ENCODE data around the gene UMAD1. TPM values are rescaled to one million over a fixed set of nuclear protein-coding genes. Genes with fewer than 3 reads are reported as not detected.

Gene UMAD1
- total RNA-seq, 2 donors from 2014 or later = 9.3 to 11.4 TPM

GRCh38 chr7:7687800-7688199 is 47.2 kb downstream of the UMAD1 start:
- no peak for ATAC-seq

GRCh38 chr7:7688310-7688709 is 47.8 kb downstream of the UMAD1 start:
- H3K27me3 Mint-ChIP-seq = no peaks in the 10 kb centered on the region
- no peaks in the 10 kb centered on the region for H3K9me3 Mint-ChIP-seq
- no peak for DNase-seq (ENCODE audit: low spot score)
- ATAC-seq = no peak
- H3K4me3 Mint-ChIP-seq = no peak overlapping the region
- no peak overlapping the region for H3K27ac Mint-ChIP-seq
- no peaks in the 10 kb centered on the region for H3K36me3 Mint-ChIP-seq
- H3K4me1 Mint-ChIP-seq (ENCODE audit: low read depth in 2 of 2) = peaks cover 0 to 5% of the 10 kb centered on the region in 2 donors

More at GRCh38 chr7:7687800-7688199, 47.2 kb downstream of the UMAD1 start:
- Mint-ChIP-seq H3K27me3 (no peaks in the 10 kb centered on the region), H3K27ac (no peak overlapping the region), H3K4me3 (no peak overlapping the region), H3K36me3 (no peaks in the 10 kb centered on the region), H3K9me3 (no peaks in the 10 kb centered on the region), H3K4me1 (ENCODE audit: low read depth in 2 of 2) (peaks cover 1 to 6% of the 10 kb centered on the region in 2 donors)
- no peak for DNase-seq (ENCODE audit: low spot score)

DNA sequence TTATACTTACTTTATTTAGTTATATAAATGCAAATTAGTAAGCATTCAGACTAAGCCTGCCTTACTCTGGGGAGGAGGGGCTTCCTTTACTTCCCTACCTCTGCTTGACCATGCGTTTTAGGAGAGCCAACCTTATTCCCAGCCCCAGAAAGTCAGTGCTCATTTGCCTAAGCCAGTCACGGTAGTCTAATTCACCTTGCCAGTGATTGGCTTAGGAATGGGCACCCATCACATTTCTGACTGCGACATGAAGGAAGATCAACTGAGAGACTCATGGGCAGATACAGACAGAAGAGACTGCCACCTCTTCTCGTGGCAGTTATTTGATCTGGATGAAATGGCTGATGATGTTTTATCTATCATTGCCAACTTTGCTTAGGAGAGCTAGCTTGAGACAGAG is 48.4 kb downstream of the UMAD1 start:
- H3K36me3 Mint-ChIP-seq = no peaks in the 10 kb centered on the region
- H3K27ac Mint-ChIP-seq = no peak overlapping the region
- H3K27me3 Mint-ChIP-seq = no peaks in the 10 kb centered on the region
- H3K4me1 Mint-ChIP-seq (ENCODE audit: low read depth in 2 of 2) = peaks cover 0 to 5% of the 10 kb centered on the region in 2 donors
- no peaks in the 10 kb centered on the region for H3K9me3 Mint-ChIP-seq
- ATAC-seq (no peak), DNase-seq (ENCODE audit: low spot score) (no peak)
- H3K4me3 Mint-ChIP-seq = no peak overlapping the region

DNA sequence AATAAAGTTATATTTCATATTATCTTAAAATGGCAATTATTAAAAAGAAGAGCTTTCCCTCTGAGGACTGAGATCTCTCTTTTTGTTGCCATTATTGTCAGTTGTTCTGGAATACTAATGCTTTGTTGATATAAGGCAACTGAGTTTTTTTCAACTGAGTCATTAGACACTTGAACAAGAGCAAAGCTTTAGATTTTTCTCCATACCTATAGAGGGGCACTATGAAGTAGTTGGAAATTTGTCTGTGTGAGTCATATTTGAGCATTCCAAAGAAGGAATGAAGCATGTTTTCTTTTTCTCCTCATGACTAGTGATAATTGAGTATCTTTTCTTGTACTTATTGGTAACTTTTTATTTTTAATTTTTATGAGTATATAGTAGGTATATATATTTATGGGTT is 53.3 kb downstream of the UMAD1 start:
- Mint-ChIP-seq H3K27me3 (no peaks in the 10 kb centered on the region), H3K4me1 (ENCODE audit: low read depth in 2 of 2) (peaks cover 0 to 3% of the 10 kb centered on the region in 2 donors), H3K9me3 (no peaks in the 10 kb centered on the region), H3K36me3 (peaks cover 4% of the 10 kb centered on the region), H3K27ac (no peak overlapping the region), H3K4me3 (no peak overlapping the region)
- no peak for ATAC-seq
- no peak for DNase-seq (ENCODE audit: low spot score)

DNA sequence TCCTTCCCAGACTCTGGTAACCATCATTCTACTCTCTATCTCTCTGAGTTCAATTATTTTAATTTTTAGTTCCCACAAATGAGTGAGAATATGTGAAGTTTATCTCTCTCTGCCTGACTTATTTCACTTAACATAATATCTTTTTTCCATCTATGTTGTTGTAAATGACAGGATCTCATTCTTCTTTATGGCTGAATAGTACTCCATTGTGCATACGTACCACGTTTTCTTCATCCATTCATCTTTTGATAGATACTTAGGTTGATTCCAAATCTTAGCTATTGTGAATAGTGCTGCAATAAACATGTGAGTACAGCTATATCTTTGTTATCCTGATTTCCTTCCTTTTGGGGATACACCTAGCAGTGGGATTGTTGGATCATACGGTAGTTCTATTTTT is 54.0 kb downstream of the UMAD1 start:
- DNase-seq (ENCODE audit: low spot score) (no peak), ATAC-seq (no peak)
- no peak overlapping the region for H3K4me3 Mint-ChIP-seq
- H3K27me3 Mint-ChIP-seq = no peaks in the 10 kb centered on the region
- peaks cover 4% of the 10 kb centered on the region for H3K36me3 Mint-ChIP-seq
- peaks cover 2 to 3% of the 10 kb centered on the region in 2 donors for H3K4me1 Mint-ChIP-seq (ENCODE audit: low read depth in 2 of 2)
- H3K9me3 Mint-ChIP-seq = no peaks in the 10 kb centered on the region
- H3K27ac Mint-ChIP-seq = no peak overlapping the region

DNA sequence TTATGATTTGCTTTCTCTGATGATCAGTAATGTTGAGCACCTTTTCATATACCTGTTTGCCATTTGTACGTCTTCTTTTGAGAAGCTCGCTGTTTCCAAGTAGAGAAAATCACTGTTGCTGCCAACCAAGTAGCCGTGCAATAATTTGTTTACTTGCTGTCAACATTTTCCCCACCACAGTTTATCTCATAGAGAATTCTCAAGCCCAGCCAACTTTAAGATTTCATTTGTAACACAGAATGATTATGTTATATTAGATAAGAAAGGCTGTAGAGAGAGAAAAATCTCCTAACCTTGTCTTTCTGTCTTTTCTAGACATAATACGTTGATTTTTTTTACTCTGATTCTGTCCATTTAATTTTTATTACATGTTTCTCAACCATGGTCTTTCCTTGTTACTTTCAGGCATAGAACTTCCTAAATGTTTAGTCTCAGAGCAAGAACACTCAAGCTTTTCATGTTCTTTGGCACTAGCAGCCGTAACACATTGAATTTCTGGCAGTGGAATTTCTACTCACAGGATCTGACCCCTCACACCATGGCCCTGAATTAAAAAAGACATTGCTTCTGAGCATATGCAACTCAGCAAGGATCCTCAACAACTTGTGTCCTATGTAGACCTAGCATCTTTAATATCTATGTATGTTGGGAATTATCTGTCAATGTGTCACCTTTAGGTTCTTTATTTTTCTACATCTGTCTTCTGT is 54.7 kb downstream of the UMAD1 start:
- Mint-ChIP-seq H3K27ac (no peak overlapping the region), H3K36me3 (peaks cover 4% of the 10 kb centered on the region), H3K4me1 (ENCODE audit: low read depth in 2 of 2) (peaks cover 3 to 9% of the 10 kb centered on the region in 2 donors), H3K4me3 (no peak overlapping the region), H3K9me3 (no peaks in the 10 kb centered on the region), H3K27me3 (no peaks in the 10 kb centered on the region)
- DNase-seq (ENCODE audit: low spot score) (no peak), ATAC-seq (no peak)

- Mint-ChIP-seq H3K4me1 (ENCODE audit: low read depth in 2 of 2) (peaks cover 3 to 10% of the 10 kb centered on the region in 2 donors), H3K36me3 (peaks cover 4% of the 10 kb centered on the region), H3K9me3 (no peaks in the 10 kb centered on the region), H3K4me3 (no peak overlapping the region), H3K27ac (no peak overlapping the region), H3K27me3 (no peaks in the 10 kb centered on the region)
- no peak for DNase-seq (ENCODE audit: low spot score)
- ATAC-seq = no peak
These were observed 56.0 kb downstream of the UMAD1 start for GRCh38 chr7:7696458-7697119.

DNA sequence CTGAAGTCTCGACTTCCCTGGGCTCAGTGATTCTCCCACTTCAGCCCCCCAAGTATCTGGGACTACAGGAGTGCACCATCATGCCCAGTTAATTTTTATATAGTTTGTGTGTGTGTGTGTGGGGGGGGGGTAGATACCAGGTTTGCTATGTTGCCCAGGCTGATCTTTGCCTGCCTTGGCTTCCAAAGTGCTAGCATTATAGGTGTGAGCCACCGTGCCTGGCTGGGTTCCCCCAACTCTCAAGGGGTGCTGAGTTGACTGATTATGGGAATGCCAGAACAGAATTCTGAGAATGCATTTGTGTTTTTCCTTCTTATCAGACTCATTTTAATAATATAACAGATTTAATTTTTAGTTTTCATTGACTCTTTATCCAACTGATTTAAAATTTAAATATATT is 58.4 kb downstream of the UMAD1 start:
- no peak for DNase-seq (ENCODE audit: low spot score)
- no peak overlapping the region for H3K27ac Mint-ChIP-seq

DNA sequence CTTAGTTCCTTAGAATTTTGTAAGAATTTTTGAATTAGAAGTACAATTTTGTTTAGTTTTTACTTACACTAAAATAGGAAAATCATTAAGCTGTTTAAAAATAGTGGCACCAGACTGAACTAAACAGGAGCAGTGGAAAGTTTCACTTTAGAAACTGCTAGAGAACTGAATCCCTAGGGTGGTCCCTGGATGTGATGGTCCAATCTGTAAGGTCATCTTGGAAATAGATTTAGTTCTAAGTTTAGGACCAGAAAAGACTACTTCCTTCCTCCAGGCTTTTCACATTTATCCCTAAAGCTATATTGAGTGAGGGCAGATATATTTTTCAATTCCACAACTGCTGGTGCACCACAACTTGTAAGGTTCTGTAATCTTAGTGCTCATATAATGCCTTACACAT is 58.8 kb downstream of the UMAD1 start:
- Mint-ChIP-seq H3K4me1 (ENCODE audit: low read depth in 2 of 2) (peaks cover 3 to 14% of the 10 kb centered on the region in 2 donors), H3K27ac (no peak overlapping the region), H3K27me3 (no peaks in the 10 kb centered on the region), H3K4me3 (no peak overlapping the region), H3K36me3 (peaks cover 4% of the 10 kb centered on the region), H3K9me3 (no peaks in the 10 kb centered on the region)
- DNase-seq (ENCODE audit: low spot score) (no peak), ATAC-seq (no peak)

More for the DNA sequence above, 58.4 kb downstream of the UMAD1 start:
- Mint-ChIP-seq H3K9me3 (no peaks in the 10 kb centered on the region), H3K4me3 (no peak overlapping the region), H3K27me3 (no peaks in the 10 kb centered on the region), H3K4me1 (ENCODE audit: low read depth in 2 of 2) (peaks cover 3 to 14% of the 10 kb centered on the region in 2 donors), H3K36me3 (peaks cover 4% of the 10 kb centered on the region)
- ATAC-seq = no peak

DNA sequence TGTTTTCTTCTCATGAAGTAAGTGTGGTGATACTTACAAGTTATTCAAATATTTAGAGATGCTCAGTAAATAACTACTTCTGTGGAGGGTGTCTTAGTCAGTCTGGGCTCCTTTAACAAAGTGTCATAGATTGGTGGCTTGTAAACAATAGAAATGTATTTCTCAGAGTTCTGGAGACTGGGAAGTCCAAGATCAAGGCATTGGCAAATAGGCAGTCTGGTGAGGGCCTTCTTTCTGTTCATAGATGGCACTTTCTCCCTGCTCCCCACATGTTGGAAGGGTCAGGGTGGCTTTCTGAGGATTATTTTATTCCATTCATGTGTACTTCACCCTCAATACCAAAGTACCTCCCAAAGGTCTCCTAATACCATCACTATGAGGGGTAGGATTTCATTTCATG is 59.4 kb downstream of the UMAD1 start:
- H3K9me3 Mint-ChIP-seq = no peaks in the 10 kb centered on the region
- H3K27ac Mint-ChIP-seq = no peak overlapping the region
- H3K4me3 Mint-ChIP-seq = no peak overlapping the region
- no peak for ATAC-seq
- peaks cover under 1 to 14% of the 10 kb centered on the region in 2 donors for H3K4me1 Mint-ChIP-seq (ENCODE audit: low read depth in 2 of 2)
- DNase-seq (ENCODE audit: low spot score) = no peak
- no peaks in the 10 kb centered on the region for H3K36me3 Mint-ChIP-seq
- H3K27me3 Mint-ChIP-seq = no peaks in the 10 kb centered on the region

DNA sequence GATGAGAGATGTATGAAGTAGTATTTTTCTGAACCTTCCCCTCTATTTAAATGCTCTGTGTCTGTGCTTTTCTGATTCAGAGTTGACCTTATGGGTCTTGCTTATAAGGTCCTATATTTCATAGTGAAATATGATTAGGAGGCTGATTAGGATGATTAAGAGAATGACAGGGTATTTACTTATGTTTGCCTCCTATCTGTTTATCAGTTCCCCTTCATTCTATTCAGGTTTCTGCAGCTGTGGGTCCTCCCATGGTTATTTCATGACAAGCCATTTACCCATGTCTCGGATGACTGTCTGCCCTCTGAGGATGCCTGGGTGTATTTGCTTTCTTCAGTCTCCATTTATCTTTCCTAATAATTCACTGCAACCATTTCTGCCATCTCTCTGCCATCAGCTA is 61.0 kb downstream of the UMAD1 start:
- Mint-ChIP-seq H3K4me3 (no peak overlapping the region), H3K9me3 (no peaks in the 10 kb centered on the region), H3K27ac (no peak overlapping the region), H3K27me3 (no peaks in the 10 kb centered on the region), H3K4me1 (ENCODE audit: low read depth in 2 of 2) (peaks cover 6 to 22% of the 10 kb centered on the region in 2 donors), H3K36me3 (no peaks in the 10 kb centered on the region)
- no peak for ATAC-seq
- DNase-seq (ENCODE audit: low spot score) = no peak

- DNase-seq (ENCODE audit: low spot score) (no peak), ATAC-seq (no peak)
- Mint-ChIP-seq H3K4me1 (ENCODE audit: low read depth in 2 of 2) (peaks cover 6 to 22% of the 10 kb centered on the region in 2 donors), H3K9me3 (no peaks in the 10 kb centered on the region), H3K27ac (no peak overlapping the region), H3K36me3 (no peaks in the 10 kb centered on the region), H3K4me3 (no peak overlapping the region), H3K27me3 (no peaks in the 10 kb centered on the region)
These were observed 62.3 kb downstream of the UMAD1 start for GRCh38 chr7:7702826-7703225.

DNA sequence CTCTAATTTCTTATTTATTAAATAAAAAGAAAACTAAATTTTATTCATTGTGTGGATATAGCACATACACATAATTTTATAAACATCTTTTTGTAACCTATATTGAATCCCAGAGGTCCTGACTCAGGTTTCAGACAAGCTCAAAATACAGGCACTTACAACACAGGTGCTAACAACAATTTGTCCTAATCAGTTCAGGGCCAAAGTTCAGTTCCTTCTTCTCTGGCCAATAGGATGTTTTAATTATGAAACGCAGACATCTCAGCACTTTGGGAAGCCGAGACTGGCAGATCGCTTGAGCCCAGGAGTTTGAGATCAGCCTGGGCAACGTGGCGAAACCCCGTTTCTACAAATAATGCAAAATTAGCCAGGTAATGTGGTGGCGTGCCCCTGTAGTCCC is 62.9 kb downstream of the UMAD1 start:
- no peaks in the 10 kb centered on the region for H3K9me3 Mint-ChIP-seq
- no peaks in the 10 kb centered on the region for H3K27me3 Mint-ChIP-seq
- no peak overlapping the region for H3K27ac Mint-ChIP-seq
- H3K4me3 Mint-ChIP-seq = no peak overlapping the region
- DNase-seq (ENCODE audit: low spot score) (no peak), ATAC-seq (no peak)
- H3K36me3 Mint-ChIP-seq = no peaks in the 10 kb centered on the region
- H3K4me1 Mint-ChIP-seq (ENCODE audit: low read depth in 2 of 2) = peaks cover 6 to 22% of the 10 kb centered on the region in 2 donors

GRCh38 chr7:7704867-7705266 is 64.3 kb downstream of the UMAD1 start:
- H3K27ac Mint-ChIP-seq = no peak overlapping the region
- no peaks in the 10 kb centered on the region for H3K9me3 Mint-ChIP-seq
- no peaks in the 10 kb centered on the region for H3K36me3 Mint-ChIP-seq
- no peak for DNase-seq (ENCODE audit: low spot score)
- no peak overlapping the region for H3K4me3 Mint-ChIP-seq
- H3K4me1 Mint-ChIP-seq (ENCODE audit: low read depth in 2 of 2) = peaks cover 6 to 21% of the 10 kb centered on the region in 2 donors
- no peak for ATAC-seq
- no peaks in the 10 kb centered on the region for H3K27me3 Mint-ChIP-seq

Measured in natural killer cell treated with Interleukin-12 subunit alpha and Interleukin-12 subunit beta and Interleukin-15 and Interleukin-18, amount 100 ng/mL, for 72 hours (primary cell).